Stimulated activated CD8-positive, alpha-beta memory T cell treated with anti-CD3 and anti-CD28 coated beads, Interleukin-15, amount 100 ng/mL, for 1 hour (primary cell): ENCODE data around the gene AKAP13.
"Not testable (repeated sequence)": the region's sequence is repeated elsewhere in the genome, so short reads cannot be mapped to it uniquely, and the experiment has no call there.

ENCODE experiments used
- DNase-seq: peaks from one replicate; pipeline ENCODE4 v3.0.0-alpha.2; 2020; ENCODE audit warnings: low read depth

AKAP13 gene

DNA sequence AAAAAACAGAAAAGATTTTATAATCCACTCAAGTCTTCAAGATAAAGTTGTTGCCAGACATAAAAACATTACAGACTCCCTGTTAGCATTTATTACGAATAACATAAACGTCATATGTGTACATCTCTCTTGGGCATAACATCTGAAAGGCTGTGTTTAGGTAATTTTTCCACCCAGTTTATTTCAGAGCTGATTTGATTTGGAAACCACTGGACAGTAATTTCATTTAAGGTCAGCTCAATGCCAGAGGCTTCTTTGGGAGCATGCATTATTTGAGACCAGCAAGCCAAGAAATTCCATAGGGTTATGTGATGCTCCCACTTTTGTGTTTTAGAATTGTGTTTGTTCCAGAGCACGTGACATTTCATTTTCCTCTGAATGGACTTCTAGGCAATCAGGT is 196.0 kb downstream of the AKAP13 start:
- no peak for DNase-seq

DNA sequence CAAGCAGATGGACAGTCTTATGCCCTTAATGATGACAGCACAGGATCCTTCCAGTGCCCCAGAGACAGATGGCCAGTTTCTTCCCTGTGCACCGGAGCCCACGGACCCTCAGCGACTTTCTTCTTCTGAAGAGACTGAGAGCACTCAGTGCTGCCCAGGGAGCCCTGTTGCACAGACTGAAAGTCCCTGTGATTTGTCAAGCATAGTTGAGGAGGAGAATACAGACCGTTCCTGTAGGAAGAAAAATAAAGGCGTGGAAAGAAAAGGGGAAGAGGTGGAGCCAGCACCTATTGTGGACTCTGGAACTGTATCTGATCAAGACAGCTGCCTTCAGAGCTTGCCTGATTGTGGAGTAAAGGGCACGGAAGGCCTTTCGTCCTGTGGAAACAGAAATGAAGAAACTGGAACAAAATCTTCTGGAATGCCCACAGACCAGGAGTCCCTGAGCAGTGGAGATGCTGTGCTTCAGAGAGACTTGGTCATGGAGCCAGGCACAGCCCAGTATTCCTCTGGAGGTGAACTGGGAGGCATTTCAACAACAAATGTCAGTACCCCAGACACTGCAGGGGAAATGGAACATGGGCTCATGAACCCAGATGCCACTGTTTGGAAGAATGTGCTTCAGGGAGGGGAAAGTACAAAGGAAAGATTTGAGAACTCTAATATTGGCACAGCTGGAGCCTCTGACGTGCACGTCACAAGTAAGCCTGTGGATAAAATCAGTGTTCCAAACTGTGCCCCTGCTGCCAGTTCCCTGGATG is 198.7 kb downstream of the AKAP13 start:
- no peak for DNase-seq

DNA sequence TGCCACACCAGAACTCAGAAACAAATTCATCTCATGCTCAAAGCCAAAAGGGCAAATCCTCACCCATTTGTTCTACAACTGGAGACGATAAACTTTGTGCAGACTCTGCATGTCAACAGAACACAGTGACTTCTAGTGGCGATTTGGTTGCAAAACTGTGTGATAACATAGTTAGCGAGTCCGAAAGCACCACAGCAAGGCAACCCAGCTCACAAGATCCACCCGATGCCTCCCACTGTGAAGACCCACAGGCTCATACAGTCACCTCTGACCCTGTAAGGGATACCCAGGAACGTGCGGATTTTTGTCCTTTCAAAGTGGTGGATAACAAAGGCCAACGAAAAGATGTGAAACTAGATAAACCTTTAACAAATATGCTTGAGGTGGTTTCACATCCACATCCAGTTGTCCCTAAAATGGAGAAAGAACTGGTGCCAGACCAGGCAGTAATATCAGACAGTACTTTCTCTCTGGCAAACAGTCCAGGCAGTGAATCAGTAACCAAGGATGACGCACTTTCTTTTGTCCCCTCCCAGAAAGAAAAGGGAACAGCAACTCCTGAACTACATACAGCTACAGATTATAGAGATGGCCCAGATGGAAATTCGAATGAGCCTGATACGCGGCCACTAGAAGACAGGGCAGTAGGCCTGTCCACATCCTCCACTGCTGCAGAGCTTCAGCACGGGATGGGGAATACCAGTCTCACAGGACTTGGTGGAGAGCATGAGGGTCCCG is 199.7 kb downstream of the AKAP13 start:
- DNase-seq, result no peak

GRCh38 chr15:85580879-85581278 is 200.5 kb downstream of the AKAP13 start:
- DNase-seq, result no peak

DNA sequence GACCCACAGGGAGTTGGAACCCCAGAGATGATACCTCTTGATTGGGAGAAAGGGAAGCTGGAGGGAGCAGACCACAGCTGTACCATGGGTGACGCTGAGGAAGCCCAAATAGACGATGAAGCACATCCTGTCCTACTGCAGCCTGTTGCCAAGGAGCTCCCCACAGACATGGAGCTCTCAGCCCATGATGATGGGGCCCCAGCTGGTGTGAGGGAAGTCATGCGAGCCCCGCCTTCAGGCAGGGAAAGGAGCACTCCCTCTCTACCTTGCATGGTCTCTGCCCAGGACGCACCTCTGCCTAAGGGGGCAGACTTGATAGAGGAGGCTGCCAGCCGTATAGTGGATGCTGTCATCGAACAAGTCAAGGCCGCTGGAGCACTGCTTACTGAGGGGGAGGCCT is 201.1 kb downstream of the AKAP13 start:
- no peak for DNase-seq

DNA sequence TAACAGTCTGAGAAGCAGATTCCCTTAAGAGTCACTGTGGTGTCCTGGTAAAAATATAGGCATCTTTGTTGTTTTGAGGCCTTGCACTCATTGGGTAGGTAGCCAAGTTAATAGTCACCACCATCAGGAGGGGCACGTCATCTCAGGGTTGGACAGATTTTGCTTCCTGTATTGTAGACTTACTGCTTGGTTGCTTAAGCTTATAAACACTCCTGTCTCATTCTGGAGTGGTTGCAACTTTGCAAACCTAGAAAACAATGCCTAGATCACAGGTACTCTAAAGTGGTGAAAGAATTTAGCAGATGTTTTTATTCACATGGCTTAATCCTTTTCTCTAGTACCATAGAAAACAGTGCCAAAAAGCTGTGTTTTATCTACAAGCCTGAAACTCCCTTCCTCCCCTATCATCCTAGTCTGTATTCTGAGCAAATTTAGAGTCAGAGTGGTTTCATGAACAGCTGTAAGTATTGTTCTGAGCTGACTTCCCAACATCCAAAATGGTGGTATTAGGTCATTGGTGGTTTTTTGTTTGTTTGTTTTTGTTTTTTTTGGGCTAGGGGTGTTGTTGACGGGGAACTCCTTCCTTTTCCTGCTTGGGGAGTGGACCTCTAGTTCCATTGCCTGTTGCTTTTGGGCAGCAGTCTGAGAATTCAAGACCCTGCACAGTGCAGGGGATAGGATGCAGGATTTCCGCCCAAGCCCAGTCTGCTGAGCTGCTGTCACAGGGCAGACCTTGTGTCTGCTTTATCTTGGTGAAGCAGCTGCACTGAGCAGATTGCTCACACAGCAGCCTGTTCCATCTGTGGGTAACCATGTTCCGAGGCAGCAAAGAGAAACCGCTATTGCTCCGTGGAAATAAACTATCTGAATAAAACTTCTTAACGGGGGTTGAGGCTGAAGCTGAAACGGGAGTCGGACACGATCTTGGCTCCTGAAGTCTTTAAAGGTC is 202.0 kb downstream of the AKAP13 start:
- peak; percentile 43 for DNase-seq

- no peak for DNase-seq
Observed at GRCh38 chr15:85583442-85583841, 203.0 kb downstream of the AKAP13 start.

DNA sequence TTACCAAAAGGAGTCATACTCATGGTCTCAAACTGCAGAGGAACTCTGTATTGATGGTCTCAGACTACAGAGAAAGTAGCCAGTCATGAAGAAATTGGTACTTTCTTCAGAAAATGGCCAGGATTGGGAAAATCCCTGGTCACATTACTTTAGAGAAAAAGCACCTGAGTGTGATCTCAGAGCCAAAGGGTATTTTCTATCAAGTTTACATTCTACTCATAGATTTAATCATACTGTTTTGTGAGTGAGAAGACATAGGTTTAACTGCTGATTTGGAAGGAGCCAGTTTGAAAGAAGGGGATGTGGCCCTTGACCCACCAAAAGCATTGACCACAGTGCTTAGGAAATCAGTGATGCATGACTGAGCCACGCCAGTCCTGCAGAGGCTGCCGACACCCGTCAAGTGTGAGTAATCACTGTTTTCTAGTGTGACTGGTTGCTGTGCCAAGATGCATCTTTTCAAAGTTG is 203.6 kb downstream of the AKAP13 start:
- no peak for DNase-seq

- no peak for DNase-seq
Observed at GRCh38 chr15:85584872-85585271, 204.5 kb downstream of the AKAP13 start.

DNA sequence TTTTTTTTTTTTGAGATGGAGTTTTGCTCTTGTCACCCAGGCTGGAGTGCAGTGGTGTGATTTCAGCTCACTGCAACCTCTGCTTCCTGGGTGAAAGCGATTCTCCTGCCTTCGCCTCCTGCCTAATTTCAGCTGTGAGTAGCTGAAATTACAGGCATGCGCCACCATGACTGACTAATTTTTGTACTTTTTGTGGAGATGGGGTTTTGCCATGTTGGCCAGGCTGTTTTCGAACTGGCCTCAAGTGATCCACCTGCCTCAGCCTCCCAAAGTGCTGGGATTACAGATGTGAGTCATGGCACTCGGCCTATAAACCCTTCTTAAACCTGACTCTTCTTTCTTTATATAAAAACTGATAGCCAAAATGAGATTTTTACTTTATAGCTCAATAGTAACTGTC is 205.8 kb downstream of the AKAP13 start:
- not testable (repeated sequence) for DNase-seq

DNA sequence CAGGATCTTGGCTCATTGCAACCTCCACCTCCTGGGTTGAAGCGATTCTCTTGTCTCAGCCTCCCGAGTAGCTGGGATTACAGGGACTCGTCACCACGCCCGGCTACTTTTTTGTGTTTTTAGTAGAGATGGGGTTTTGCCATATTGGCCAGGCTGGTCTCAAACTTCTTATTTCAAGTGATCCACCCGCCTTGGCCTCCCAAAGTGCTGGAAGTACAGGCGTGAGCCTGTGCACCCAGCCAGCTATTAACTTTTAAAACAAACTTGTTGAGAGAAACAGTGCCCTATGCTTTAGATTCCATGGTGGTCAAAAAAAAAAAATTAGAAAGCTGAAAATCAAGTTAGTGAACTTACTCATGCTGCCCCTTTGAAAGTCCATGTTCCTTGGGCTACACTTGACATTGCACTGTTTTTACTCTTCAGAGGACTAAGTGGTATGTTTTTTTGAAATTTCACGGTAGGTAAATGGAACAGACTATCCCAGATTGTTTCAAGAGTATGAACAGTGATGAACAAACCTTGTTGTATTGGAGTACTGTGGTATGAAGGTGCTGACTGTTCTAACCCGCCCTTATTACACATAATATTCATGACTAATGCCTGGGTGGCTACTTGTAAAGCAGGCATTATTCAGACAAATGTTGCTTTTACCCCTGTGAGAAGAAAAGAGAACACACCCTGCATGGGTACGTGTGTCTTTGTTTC is 207.5 kb downstream of the AKAP13 start:
- no peak for DNase-seq

DNA sequence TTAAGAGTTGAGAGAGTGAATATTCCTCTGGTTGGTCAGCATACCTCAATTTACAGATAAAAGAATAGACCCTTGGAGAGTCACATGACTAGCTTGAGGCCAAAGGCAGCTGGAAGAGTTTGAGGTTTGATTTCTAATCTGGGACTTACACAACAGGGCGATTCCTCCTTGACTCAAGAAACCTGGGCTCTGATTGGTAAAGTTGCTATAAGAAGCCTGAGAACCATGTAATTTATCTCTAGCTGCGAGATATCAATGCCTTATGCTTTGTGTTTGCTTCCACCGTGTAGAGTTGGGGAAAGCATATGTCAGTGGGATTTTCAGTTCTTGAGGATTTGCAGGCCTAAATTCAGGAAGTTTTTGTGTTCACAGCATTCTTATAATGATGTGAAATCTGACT is 208.3 kb downstream of the AKAP13 start:
- DNase-seq, result no peak

DNA sequence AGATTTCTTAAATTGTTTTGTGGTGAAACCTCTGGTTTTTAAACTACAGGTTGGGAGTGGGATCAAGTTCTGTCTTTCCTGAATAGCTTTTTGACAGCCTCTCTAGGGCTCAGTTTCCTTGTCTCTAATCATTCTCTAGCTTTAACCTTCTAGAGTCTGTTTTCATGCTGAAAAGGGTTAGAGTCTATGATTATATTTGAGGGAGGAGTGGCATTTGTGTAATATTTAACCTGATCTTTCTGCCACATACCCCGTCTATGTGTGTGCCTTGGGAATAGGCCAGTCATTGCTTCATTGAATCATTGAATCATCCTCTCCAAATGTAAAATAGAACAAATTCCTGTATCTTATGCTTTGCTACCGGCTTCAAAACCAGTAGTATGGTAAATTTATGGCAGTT is 209.4 kb downstream of the AKAP13 start:
- no peak for DNase-seq

DNA sequence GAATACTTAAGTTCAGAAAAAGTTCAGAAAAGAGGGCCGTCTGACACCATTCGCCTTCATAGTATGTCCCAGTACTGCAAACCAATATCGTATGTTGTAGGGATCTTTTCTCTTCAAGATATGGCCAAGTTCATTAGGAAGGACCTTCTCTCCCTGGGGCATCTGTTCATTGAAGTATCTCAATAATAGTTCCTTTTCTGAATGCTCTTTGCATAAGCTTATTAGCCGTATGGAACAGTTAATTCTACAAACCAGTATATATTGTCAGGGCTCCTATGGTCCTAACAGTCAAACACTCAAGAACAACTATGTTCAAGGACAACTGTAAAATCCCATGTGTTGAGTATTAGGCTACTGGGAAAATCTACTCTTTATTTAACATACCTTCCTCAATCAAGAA is 211.2 kb downstream of the AKAP13 start:
- DNase-seq, result no peak

GRCh38 chr15:85592148-85592547 is 211.7 kb downstream of the AKAP13 start:
- DNase-seq, result no peak

GRCh38 chr15:85593809-85594445 is 213.5 kb downstream of the AKAP13 start:
- no peak for DNase-seq

DNA sequence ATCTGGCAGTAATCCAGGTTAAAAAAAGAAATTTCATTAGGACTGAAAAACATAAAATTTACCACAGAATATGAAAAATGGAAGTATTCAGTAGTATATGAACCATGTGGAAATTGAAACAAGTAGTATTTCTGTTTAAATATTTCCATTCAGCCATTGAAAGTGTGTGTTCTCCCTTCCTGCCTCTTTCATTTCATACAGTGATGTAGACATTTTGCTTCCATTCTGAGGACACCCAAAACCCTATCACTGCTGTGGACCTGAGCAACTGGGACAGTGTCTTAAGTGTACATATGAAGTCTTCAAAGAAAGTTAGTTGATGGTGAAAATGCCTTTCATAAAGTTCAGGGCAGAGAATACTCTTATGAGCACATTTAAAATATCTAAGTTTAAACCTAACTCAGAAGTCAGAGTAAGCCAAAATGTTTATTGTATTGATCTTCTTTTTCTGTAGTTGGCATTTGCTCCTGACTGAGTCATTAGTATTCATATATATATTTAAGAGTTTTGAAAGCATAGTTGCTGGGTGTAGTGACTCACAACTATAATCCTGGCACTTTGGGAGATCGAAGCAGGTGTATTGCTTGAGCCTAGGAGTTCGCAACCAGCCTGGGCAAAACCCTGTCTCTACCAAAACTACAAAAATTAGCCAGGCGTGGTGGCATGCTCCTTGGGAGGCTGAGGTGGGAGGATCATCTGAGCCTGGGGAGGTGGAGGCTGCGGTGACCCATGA is 215.6 kb downstream of the AKAP13 start:
- DNase-seq, result no peak

GRCh38 chr15:85597155-85597815 is 216.9 kb downstream of the AKAP13 start:
- no peak for DNase-seq

DNA sequence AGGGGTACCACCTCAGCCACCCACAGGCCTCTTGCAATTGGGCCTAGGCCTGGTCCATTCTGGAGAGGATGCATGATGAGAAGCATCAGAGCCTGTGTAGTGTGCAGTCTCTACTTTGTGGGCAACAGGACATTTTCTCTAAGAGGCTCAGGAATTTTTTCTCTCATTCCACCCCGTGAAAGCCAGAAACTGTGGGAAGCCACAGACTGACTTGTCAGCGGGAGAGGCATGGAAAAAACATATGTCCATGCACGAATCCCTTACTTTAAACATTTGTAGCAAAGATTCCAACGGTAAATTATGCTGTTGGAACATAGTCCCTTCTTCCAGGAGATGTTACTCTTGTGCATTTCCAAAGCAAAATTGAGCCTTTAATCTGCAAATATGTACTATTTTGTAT is 217.8 kb downstream of the AKAP13 start:
- DNase-seq, result no peak
